GM21723 (cell line): ENCODE data around the gene ZNF776.
"Not testable (repeated sequence)": the region's sequence is repeated elsewhere in the genome, so short reads cannot be mapped to it uniquely, and the experiment has no call there.

Experiments
- ATAC-seq: cut with Tn5 transposase; IDR thresholded peaks from one replicate; pipeline ENCODE4 v1.9.1; 2021; ENCODE audit warnings: mild to moderate bottlenecking, moderate library complexity; ENCODE audit not compliant: unreplicated experiment

Gene ZNF776

DNA sequence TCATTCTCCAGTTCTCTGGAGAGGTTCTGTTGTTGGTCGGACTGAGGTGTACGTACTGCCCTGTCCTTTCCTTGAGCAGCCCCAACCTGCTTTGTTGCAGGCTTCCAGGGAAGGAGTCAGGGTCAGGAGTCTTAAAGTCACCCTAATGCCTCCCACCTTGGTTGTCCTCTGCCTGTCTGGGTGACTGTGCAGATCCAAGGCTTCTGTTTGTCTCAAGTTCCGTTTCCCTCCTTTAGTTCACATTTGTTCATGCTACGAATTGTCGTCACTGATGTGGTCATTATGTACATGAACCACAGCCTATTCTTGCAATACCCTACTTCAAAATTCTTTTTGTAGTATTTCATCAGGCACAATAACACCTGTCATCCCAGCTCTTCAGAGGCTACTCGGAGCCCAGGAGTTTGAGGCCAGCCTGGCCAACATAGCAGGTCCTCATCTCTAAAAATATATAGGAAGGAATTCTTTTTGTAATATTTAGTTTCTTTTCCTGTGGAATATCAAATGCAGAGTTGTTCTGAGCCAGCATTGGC lies 30.2 kb downstream of the ZNF776 start:
- ATAC-seq = no peak

DNA sequence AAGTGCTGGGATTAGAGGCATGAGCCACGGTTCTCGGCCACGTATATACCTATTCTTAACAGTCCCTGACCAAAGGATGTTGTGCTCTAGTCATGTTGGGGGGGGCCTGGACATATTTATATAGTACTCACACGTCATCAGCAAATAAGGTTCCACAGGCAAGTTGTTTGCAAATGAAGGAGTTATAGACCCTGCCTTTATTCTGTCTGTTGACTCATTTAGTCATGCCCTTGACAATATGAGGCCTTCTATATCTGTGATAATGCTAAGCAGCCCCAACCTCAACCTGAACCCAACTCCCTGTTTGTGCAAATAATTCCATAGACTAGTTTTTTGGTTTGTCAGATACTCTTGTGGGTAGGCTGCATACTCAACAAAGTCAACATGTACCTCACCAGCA lies 31.7 kb downstream of the ZNF776 start:
- ATAC-seq = no peak

DNA sequence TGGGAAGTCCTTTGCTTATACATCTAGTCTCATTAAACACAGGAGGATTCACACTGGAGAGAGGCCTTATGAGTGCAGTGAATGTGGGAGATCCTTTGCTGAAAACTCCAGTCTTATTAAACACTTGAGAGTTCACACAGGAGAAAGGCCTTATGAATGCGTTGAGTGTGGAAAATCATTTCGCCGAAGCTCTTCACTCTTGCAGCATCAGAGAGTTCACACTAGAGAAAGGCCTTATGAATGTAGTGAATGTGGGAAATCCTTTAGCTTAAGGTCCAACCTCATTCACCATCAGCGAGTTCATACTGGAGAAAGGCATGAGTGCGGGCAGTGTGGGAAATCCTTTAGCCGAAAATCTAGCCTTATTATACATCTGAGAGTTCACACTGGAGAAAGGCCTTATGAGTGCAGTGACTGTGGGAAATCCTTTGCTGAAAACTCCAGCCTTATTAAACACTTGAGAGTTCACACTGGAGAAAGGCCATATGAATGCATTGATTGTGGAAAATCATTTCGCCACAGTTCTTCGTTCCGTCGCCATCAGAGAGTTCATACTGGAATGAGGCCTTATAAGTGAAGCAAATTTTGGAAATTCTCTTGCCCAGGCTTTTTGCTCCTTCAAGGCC lies 32.7 kb downstream of the ZNF776 start:
- no peak for ATAC-seq

DNA sequence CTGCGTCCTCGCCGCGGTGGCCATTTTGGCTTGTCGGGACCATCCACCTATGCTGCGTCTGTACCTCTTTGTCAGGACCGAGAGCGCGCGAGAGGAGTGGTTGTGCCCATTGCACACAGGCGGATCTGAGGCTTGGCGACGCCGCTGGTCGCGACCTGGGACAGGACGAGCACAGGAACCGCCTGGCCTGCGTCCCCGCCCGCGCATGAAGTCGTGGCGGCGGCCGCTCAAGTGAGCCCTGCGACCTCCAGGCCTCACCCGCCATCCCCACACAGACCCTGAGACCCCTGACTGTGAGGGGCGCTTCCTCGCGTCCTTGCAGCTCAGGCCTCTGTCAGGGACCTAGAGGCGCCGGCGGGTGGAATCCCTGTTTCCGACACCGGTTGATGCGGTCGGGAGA lies 39.7 kb downstream of the ZNF776 start:
- no peak for ATAC-seq

DNA sequence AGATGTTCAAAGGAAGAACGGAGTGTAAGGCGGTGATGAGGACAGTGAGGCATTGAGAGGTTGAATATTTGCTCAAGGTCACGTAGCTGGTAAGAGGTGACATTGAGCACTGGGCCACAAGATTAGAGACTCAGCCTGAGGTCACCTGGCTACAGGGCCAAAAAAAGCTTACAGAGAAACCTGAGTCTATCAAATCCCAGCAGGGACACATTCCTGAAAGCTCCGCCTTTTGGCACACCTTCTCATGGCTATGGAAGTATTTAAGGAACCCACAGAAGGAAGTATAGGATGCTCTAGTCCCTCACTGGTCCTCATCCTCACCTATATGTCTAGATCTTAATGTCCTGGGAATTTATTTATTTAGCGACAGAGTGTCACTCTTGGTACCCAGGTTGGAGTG lies 40.3 kb downstream of the ZNF776 start:
- no peak for ATAC-seq

DNA sequence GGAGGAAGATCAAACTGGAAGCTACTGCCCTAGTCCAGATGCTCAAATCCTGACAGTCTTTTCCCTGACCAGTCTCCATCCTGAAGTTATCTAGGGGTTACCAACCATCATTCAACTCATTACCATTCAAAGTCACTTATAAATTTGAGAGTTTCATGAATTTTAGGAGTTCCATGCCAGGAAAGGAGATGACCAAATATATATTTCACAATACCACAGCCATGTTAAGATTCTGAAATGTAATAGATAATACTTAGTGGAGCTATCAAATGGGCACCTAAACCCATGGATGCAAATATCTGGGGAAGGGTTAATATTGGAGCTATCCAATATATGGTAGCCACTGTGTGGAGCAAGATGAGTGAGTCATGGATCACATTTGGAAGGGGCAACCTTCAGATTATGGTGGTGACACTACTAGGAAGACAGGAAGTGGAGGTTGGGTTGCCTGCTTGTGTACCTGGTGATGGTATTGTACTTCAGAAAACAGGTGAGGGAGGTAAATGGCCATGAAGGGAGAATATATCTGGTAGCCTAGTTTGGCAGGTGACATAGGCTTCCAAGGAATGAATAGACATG lies 41.6 kb downstream of the ZNF776 start:
- no peak for ATAC-seq

DNA sequence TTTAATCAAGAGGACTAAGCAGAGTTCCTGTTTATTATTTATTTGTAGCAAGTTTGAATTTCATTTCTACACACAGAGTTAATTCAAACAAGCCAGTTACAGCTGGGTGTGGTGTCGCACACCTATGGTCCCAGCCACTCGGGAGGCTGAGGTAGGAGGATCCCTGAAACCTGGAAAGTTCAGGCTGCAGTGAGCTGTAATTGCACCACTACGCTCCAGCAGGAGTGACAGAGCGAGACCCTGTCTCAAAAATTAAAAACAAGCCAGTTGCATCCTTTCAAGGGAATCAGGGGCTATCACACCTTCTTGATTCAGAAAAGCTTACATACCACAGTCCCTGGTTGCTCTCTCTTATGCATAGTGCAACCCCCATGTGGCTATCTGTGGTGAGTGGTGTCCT lies 42.7 kb downstream of the ZNF776 start:
- ATAC-seq = no peak

DNA sequence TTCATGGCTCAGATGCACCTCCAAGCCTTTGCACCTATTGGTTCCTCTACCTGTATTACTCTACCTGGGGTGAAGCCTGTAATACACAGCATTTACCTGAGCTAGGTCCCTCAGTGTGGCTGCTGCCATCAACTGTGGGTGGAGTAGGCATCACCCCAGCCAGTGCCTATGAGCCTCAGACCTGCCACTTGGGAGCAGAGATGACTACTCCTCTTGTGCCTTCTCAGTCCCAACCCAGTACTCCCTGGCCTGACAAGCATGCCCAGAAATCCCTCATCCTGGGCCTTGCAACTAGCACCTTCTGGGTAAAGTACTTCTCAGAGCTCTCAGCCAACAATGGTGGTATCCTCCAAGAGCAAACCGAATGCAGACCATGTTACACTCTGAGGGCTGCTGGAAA lies 50.0 kb downstream of the ZNF776 start:
- not testable (repeated sequence) for ATAC-seq

DNA sequence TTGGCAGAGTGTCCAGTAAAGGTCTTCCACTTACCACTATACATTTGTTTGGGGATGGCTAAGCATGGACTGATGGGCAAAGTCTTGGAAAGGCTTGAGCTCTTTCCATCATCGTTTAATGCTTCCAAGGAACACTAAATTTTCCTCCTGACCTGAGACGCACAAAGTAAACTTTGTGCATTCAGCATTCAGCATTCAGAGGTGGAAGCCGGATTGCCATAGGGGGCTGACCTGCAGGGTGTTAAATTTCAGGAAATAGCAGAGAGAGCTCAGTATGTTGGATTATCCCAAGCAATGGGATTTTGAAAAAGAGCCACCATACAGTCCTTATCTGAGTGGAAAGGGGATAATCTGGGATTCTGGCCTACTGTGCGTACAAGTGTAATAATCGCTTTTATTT lies 54.1 kb downstream of the ZNF776 start:
- ATAC-seq = no peak

DNA sequence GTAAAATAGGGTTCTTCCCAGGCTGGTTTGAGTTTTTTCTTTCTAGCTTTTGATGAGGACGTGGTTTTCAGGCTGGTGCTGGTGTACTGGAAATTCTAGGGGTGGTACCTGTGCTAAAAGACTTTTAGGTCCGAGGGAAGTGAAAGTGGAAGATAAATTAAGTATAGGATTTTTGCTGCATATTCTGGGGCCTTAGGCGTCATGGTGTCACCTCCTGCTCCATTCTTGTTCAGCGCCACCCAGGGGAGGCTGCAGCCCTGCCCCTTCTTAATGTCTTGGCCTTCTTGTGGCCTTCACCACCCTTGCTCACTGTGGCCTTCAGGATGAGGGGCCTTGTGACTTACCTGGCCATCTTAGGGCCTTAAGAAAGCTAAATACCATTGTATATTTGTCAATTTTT lies 55.7 kb downstream of the ZNF776 start:
- ATAC-seq = no peak

DNA sequence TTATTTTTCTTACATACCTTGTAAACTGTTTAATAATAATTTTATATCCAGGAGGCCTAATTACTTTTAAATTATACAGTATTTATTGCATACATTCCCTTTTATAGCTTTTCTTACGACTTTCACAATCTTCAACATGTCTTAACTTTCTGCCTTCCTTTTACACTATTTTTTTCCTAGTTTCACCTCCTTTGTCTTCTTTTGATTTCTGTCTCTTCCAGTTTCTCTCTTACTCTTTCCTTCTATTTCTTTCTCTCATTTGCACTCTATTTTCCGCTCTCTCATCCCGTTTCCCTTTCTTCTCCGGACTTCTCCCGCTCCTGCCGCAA lies 56.6 kb downstream of the ZNF776 start:
- no peak for ATAC-seq

DNA sequence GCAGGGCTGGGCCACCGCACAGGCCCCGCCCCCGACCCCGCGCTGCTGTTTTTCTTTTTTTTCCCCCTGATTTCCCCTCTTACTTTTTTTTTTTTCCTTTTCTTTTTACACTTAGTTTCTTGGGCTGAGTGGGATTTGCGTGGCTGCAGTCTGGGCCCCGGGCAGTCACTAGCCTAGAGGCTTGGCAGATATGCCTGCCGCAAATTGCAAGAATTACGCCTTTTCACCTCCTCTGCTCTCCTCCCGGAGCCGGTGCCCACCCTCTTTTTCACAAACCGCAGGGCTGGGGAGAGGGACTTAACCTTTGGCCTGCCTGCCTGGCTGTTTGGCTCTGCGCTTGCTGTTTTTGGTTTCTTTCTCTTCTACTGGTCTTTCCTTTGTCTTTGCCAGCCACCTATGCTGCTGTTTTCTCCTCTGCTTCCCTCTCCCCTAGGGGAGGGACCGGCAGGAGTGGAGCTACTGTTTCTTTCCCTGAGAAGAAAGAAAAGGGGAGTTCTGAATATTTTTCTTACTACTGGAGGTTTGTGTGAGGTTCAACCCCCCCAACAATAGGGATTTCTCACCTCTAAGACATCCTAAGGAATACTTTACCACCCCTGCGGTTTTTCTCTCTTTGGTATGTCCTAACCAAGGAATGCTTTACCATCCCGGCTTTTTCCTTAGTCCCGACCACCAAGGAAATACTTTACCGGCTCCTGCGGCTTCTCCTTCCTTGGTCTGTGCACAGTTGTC lies 57.1 kb downstream of the ZNF776 start:
- ATAC-seq = no peak

DNA sequence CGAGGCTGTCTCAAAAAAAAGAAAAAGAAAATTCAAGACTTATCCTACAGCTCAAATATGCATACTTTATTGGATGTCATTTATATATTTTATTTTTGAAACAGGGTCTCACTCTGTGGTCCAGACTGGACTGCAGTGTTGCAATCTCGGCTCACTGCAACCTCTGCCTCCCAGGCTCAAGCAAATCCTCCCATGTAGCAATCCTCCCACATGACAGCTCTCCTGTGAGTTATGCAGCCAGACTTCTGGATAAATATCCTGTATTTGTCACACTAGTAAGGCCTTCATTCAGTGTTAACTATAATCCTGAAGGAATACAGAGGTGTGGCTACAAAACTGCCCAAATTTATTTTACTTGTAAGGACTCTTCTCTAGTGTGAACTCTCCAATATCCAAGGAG lies 60.9 kb downstream of the ZNF776 start:
- ATAC-seq = no peak
